Measurements from ENCODE around the gene APEH. TPM values are rescaled to one million over a fixed set of nuclear protein-coding genes. Genes with fewer than 3 reads are reported as not detected.

Gene APEH
- total RNA-seq, 1 experiment from 2014 or later: 273 TPM

- TF ChIP-seq TEAD1 (CRISPR knock-in tag; IDR thresholded peaks at IDR 0.05) (no peak), JUN (CRISPR knock-in tag; IDR thresholded peaks at IDR 0.05) (no peak), ZNF317 (CRISPR knock-in tag; IDR thresholded peaks at IDR 0.05; ENCODE audit: borderline replicate concordance, low read depth) (no peak), FOXK1 (CRISPR knock-in tag; IDR thresholded peaks at IDR 0.05) (no peak), NR3C1 (CRISPR knock-in tag; conservative IDR thresholded peaks at IDR 0.05; ENCODE audit: low read depth) (no peak), NR2C2 (CRISPR knock-in tag; IDR thresholded peaks at IDR 0.05) (no peak), ZNF671 (CRISPR knock-in tag; IDR thresholded peaks at IDR 0.05) (no peak), CREM (CRISPR knock-in tag; IDR thresholded peaks at IDR 0.05) (no peak), PRRX2 (CRISPR knock-in tag; IDR thresholded peaks at IDR 0.05) (no peak), HMGA2 (CRISPR knock-in tag; IDR thresholded peaks at IDR 0.05) (no peak), GRHL2 (CRISPR knock-in tag; IDR thresholded peaks at IDR 0.05; ENCODE audit: insufficient replicate concordance, severe bottlenecking) (no peak), EMX1 (CRISPR knock-in tag; IDR thresholded peaks at IDR 0.05) (no peak)
- TF ChIP-seq, protein P1, sequence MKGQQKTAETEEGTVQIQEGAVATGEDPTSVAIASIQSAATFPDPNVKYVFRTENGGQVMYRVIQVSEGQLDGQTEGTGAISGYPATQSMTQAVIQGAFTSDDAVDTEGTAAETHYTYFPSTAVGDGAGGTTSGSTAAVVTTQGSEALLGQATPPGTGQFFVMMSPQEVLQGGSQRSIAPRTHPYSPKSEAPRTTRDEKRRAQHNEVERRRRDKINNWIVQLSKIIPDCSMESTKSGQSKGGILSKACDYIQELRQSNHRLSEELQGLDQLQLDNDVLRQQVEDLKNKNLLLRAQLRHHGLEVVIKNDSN (CRISPR knock-in tag; IDR thresholded peaks at IDR 0.05): no peak
- TF ChIP-seq, protein P2, sequence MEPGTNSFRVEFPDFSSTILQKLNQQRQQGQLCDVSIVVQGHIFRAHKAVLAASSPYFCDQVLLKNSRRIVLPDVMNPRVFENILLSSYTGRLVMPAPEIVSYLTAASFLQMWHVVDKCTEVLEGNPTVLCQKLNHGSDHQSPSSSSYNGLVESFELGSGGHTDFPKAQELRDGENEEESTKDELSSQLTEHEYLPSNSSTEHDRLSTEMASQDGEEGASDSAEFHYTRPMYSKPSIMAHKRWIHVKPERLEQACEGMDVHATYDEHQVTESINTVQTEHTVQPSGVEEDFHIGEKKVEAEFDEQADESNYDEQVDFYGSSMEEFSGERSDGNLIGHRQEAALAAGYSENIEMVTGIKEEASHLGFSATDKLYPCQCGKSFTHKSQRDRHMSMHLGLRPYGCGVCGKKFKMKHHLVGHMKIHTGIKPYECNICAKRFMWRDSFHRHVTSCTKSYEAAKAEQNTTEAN (CRISPR knock-in tag; IDR thresholded peaks at IDR 0.05): no peak
- Mint-ChIP-seq H3K4me3 (no peak overlapping the region), H3K4me1 (no peaks in the 10 kb centered on the region), H3K9me3 (peaks cover 13% of the 10 kb centered on the region), H3K27ac (no peak overlapping the region), H3K36me3 (no peaks in the 10 kb centered on the region), H3K27me3 (ENCODE audit: low read depth) (peaks cover 3% of the 10 kb centered on the region; the same call in 1 of the 2 replicates)
- DNase-seq (ENCODE audit: low spot score) (no peak), ATAC-seq (no peak)
- CTCF ChIA-PET: interaction anchor here (0.7 to 1.4 kb wide), 2 partner anchors 65 to 73 kb away, joined by 3 read pairs; no protein-coding TSS in a partner anchor
- POLR2A ChIA-PET: no interaction called here
These were observed 46.5 kb upstream of the APEH start for GRCh38 chr3:49627634-49628033.

DNA sequence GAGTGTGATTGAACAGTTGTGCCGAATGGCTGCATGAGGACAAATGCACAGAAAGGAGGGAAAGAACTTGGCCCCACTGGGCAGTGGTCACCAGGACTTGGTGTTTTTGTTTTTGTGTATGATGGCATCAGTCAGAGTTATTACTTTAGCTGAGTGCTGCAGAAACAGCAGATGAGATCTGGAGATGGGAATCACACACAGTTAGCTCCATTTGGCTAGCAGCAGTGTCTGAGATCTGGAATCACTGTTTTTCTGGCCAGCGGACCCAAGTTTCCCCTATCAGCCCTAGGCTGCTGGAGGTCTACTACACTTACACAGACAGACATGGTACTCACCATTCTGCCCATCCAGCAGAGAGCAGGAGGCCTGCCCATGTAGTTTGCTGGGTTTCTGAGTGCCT is 45.9 kb upstream of the APEH start:
- DNase-seq (ENCODE audit: low spot score): no peak
- no peaks in the 10 kb centered on the region for H3K36me3 Mint-ChIP-seq
- H3K27me3 Mint-ChIP-seq (ENCODE audit: low read depth): peaks cover 3% of the 10 kb centered on the region; the same call in 1 of the 2 replicates
- ChIA-PET POLR2A (no interaction called here), CTCF (interaction anchor here (0.7 to 1.4 kb wide), 2 partner anchors 65 to 73 kb away, joined by 3 read pairs; no protein-coding TSS in a partner anchor)
- TF ChIP-seq FOXJ3 (CRISPR knock-in tag; IDR thresholded peaks at IDR 0.05; ENCODE audit: borderline replicate concordance) (no peak), MLX (CRISPR knock-in tag; IDR thresholded peaks at IDR 0.05) (no peak), HMGA2 (CRISPR knock-in tag; IDR thresholded peaks at IDR 0.05) (no peak), ATF1 (CRISPR knock-in tag; IDR thresholded peaks at IDR 0.05) (no peak), SMAD3 (CRISPR knock-in tag; IDR thresholded peaks at IDR 0.05; ENCODE audit: borderline replicate concordance) (no peak), OVOL2 (CRISPR knock-in tag; IDR thresholded peaks at IDR 0.05; ENCODE audit: borderline replicate concordance) (no peak), FOXK1 (CRISPR knock-in tag; IDR thresholded peaks at IDR 0.05) (no peak), NFATC4 (CRISPR knock-in tag; IDR thresholded peaks at IDR 0.05) (no peak), GTF2I (CRISPR knock-in tag; conservative IDR thresholded peaks at IDR 0.05) (no peak), TEAD4 (CRISPR knock-in tag; IDR thresholded peaks at IDR 0.05) (no peak), CREB1 (CRISPR knock-in tag; IDR thresholded peaks at IDR 0.05) (no peak), ZNF263 (CRISPR knock-in tag; IDR thresholded peaks at IDR 0.05; ENCODE audit: low read depth) (no peak), JUN (CRISPR knock-in tag; IDR thresholded peaks at IDR 0.05) (no peak), E2F1 (CRISPR knock-in tag; IDR thresholded peaks at IDR 0.05) (no peak), TEAD1 (CRISPR knock-in tag; IDR thresholded peaks at IDR 0.05) (no peak)
- TF ChIP-seq, protein P3, sequence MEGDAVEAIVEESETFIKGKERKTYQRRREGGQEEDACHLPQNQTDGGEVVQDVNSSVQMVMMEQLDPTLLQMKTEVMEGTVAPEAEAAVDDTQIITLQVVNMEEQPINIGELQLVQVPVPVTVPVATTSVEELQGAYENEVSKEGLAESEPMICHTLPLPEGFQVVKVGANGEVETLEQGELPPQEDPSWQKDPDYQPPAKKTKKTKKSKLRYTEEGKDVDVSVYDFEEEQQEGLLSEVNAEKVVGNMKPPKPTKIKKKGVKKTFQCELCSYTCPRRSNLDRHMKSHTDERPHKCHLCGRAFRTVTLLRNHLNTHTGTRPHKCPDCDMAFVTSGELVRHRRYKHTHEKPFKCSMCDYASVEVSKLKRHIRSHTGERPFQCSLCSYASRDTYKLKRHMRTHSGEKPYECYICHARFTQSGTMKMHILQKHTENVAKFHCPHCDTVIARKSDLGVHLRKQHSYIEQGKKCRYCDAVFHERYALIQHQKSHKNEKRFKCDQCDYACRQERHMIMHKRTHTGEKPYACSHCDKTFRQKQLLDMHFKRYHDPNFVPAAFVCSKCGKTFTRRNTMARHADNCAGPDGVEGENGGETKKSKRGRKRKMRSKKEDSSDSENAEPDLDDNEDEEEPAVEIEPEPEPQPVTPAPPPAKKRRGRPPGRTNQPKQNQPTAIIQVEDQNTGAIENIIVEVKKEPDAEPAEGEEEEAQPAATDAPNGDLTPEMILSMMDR (IDR thresholded peaks at IDR 0.05): no peak
- TF ChIP-seq, protein P4, sequence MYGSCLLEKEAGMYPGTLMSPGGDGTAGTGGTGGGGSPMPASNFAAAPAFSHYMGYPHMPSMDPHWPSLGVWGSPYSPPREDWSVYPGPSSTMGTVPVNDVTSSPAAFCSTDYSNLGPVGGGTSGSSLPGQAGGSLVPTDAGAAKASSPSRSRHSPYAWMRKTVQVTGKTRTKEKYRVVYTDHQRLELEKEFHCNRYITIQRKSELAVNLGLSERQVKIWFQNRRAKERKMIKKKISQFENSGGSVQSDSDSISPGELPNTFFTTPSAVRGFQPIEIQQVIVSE (CRISPR knock-in tag; IDR thresholded peaks at IDR 0.05; ENCODE audit: borderline replicate concordance): no peak
- TF ChIP-seq, protein P1 (CRISPR knock-in tag; IDR thresholded peaks at IDR 0.05): no peak
- H3K4me3 Mint-ChIP-seq: no peak overlapping the region
- no peak for ATAC-seq
- H3K27ac Mint-ChIP-seq: no peak overlapping the region
- peaks cover 13% of the 10 kb centered on the region for H3K9me3 Mint-ChIP-seq
- no peaks in the 10 kb centered on the region for H3K4me1 Mint-ChIP-seq
